Neural progenitor cell (in vitro differentiated cells): Measurements from ENCODE around the gene SERPINE2. TPM values are rescaled to one million over a fixed set of nuclear protein-coding genes. Genes with fewer than 3 reads are reported as not detected.

ENCODE experiments used
- DNase-seq: peaks from one replicate; pipeline ENCODE4 v3.0.0-alpha.2; 2016; ENCODE audit warnings: low spot score
- H2AFZ ChIP-seq: fragments of 200-600 bp; sonication (generic); replicated peaks from 2 replicates; pipeline ENCODE4 v1.6.1; 2016; ENCODE audit warnings: antibody characterized with exemption
- H3F3A ChIP-seq: fragments of 200-600 bp; sonication (generic); 2 replicates; pipeline ENCODE4 v1.6.1; 2016; ENCODE audit warnings: antibody characterized with exemption, low read depth
- H3K27ac ChIP-seq: fragments of 200-600 bp; sonication (generic); 2 replicates; pipeline ENCODE4 v1.5.1; 2016; ENCODE audit warnings: mild to moderate bottlenecking
- H3K27me3 ChIP-seq: fragments of 200-600 bp; sonication (generic); 2 replicates; pipeline ENCODE4 v1.6.1; 2016; ENCODE audit warnings: mild to moderate bottlenecking, moderate library complexity
- H3K36me3 ChIP-seq: fragments of 200-600 bp; sonication (generic); 2 replicates; pipeline ENCODE4 v1.5.1; 2016
- H3K4me1 ChIP-seq: fragments of 200-600 bp; sonication (generic); 2 replicates; pipeline ENCODE4 v1.6.1; 2016; ENCODE audit warnings: mixed run types
- H3K4me2 ChIP-seq: fragments of 200-600 bp; sonication (generic); 2 replicates; pipeline ENCODE4 v1.6.1; 2016
- H3K4me3 ChIP-seq: fragments of 200-600 bp; sonication (generic); 2 replicates; pipeline ENCODE4 v1.5.1; 2016
- H3K79me2 ChIP-seq: fragments of 200-600 bp; sonication (generic); 2 replicates; pipeline ENCODE4 v1.6.1; 2016; ENCODE audit warnings: low read depth
- H3K9ac ChIP-seq: fragments of 200-600 bp; sonication (generic); 2 replicates; pipeline ENCODE4 v1.6.1; 2016
- H3K9me3 ChIP-seq: fragments of 200-600 bp; sonication (generic); 2 replicates; pipeline ENCODE4 v1.5.1; 2016; ENCODE audit warnings: low read depth
- H4K20me1 ChIP-seq: fragments of 200-600 bp; sonication (generic); 2 replicates; pipeline ENCODE4 v1.6.1; 2016; ENCODE audit warnings: low read depth
- H3K27ac Mint-ChIP-seq: 3 replicates; pipeline ENCODE4 v1.8.0; 2021; ENCODE audit warnings: mixed read lengths
- H3K27me3 Mint-ChIP-seq: 2 replicates; pipeline ENCODE4 v1.8.0; 2022; ENCODE audit warnings: low read depth, mild to moderate bottlenecking, inconsistent platforms, moderate library complexity, mixed read lengths; ENCODE audit not compliant: insufficient read depth
- H3K36me3 Mint-ChIP-seq: 3 replicates; pipeline ENCODE4 v1.8.0; 2021; ENCODE audit warnings: mixed read lengths
- H3K4me1 Mint-ChIP-seq: 3 replicates; pipeline ENCODE4 v1.8.0; 2021; ENCODE audit warnings: mixed read lengths
- H3K4me3 Mint-ChIP-seq: 3 replicates; pipeline ENCODE4 v1.8.0; 2021; ENCODE audit warnings: mild to moderate bottlenecking, moderate library complexity, mixed read lengths
- H3K9me3 Mint-ChIP-seq: 3 replicates; pipeline ENCODE4 v1.8.0; 2020; ENCODE audit warnings: mixed read lengths
- CTCF ChIP-seq: fragments of 200-600 bp; sonication (generic); IDR thresholded peaks from 2 replicates; pipeline ENCODE4 v1.5.1; 2017; ENCODE audit warnings: antibody characterized with exemption, mild to moderate bottlenecking
- EZH2 ChIP-seq: fragments of 200-600 bp; sonication (generic); IDR thresholded peaks from 2 replicates; pipeline ENCODE4 v1.6.1; 2017; ENCODE audit warnings: antibody characterized with exemption, mild to moderate bottlenecking, moderate library complexity
- EZH2phosphoT487 ChIP-seq: fragments of 200-600 bp; sonication (generic); IDR thresholded peaks from 2 replicates; pipeline ENCODE4 v1.6.1; 2017; ENCODE audit warnings: antibody characterized with exemption
- total RNA-seq: library from RNA; depleted of rRNA; stranded (reverse); fragments of >200 nt; gene quantifications from 2 replicates; pipeline ENCODE4 v1.2.3, GENCODE V29; 2015; ENCODE audit warnings: low replicate concordance

SERPINE2 gene
- total RNA-seq, 1 donor from 2014 or later: 28.8 TPM

- H3K27ac Mint-ChIP-seq: no peak overlapping the region
- H3K4me2 ChIP-seq: no peak overlapping the region
- H3K79me2 ChIP-seq: peaks cover 99% of the 10 kb centered on the region
- no peak overlapping the region for H3K27ac ChIP-seq
- DNase-seq: no peak
- no peak overlapping the region for H3K4me3 ChIP-seq
- peaks cover 23% of the 10 kb centered on the region for H3K4me1 Mint-ChIP-seq
- H3K36me3 Mint-ChIP-seq: peaks cover 6% of the 10 kb centered on the region
- H3K36me3 ChIP-seq: no peaks in the 10 kb centered on the region
- H3K9me3 Mint-ChIP-seq: no peaks in the 10 kb centered on the region
- H3K27me3 ChIP-seq: no peaks in the 10 kb centered on the region
- no peak overlapping the region for H2AFZ ChIP-seq
- TF ChIP-seq CTCF: no peak
- no peak for TF ChIP-seq EZH2phosphoT487
- no peak for TF ChIP-seq EZH2
- no peaks in the 10 kb centered on the region for H3F3A ChIP-seq
- H3K4me1 ChIP-seq: peaks cover 40% of the 10 kb centered on the region
- no peaks in the 10 kb centered on the region for H3K9me3 ChIP-seq
- H3K9ac ChIP-seq: no peak overlapping the region
- H3K4me3 Mint-ChIP-seq: no peak overlapping the region
- no peaks in the 10 kb centered on the region for H3K27me3 Mint-ChIP-seq
- H4K20me1 ChIP-seq: peaks cover 84% of the 10 kb centered on the region
Measured at GRCh38 chr2:223935459-223936125, 103.5 kb downstream of the SERPINE2 start.

GRCh38 chr2:223934870-223935269, 104.2 kb downstream of the SERPINE2 start:
- Mint-ChIP-seq H3K27me3 (no peaks in the 10 kb centered on the region), H3K9me3 (peaks cover 1% of the 10 kb centered on the region), H3K4me1 (peaks cover 25% of the 10 kb centered on the region), H3K36me3 (peaks cover 6% of the 10 kb centered on the region), H3K4me3 (no peak overlapping the region), H3K27ac (no peak overlapping the region)
- H3K27ac ChIP-seq: no peak overlapping the region
- peaks cover 86% of the 10 kb centered on the region for H4K20me1 ChIP-seq
- TF ChIP-seq EZH2 (no peak), CTCF (no peak), EZH2phosphoT487 (no peak)
- H3K4me2 ChIP-seq: no peak overlapping the region
- no peak overlapping the region for H3K4me3 ChIP-seq
- no peak overlapping the region for H3K9ac ChIP-seq
- H3K4me1 ChIP-seq: peaks cover 40% of the 10 kb centered on the region
- no peaks in the 10 kb centered on the region for H3F3A ChIP-seq
- H2AFZ ChIP-seq: no peak overlapping the region
- H3K79me2 ChIP-seq: peaks cover 99% of the 10 kb centered on the region
- DNase-seq: no peak
- no peaks in the 10 kb centered on the region for H3K9me3 ChIP-seq
- H3K36me3 ChIP-seq: no peaks in the 10 kb centered on the region
- H3K27me3 ChIP-seq: no peaks in the 10 kb centered on the region

- H3K27ac Mint-ChIP-seq: no peak overlapping the region
Measured at GRCh38 chr2:223932816-223933800, 106.0 kb downstream of the SERPINE2 start.

More at GRCh38 chr2:223932816-223933800, 106.0 kb downstream of the SERPINE2 start:
- no peak overlapping the region for H2AFZ ChIP-seq
- TF ChIP-seq CTCF (no peak), EZH2 (no peak), EZH2phosphoT487 (no peak)
- H3K36me3 ChIP-seq: no peaks in the 10 kb centered on the region
- H3K9me3 ChIP-seq: no peaks in the 10 kb centered on the region
- H3K36me3 Mint-ChIP-seq: peaks cover 4% of the 10 kb centered on the region
- no peak overlapping the region for H3K9ac ChIP-seq
- H3K9me3 Mint-ChIP-seq: peaks cover 4% of the 10 kb centered on the region
- peaks cover 99% of the 10 kb centered on the region for H3K79me2 ChIP-seq
- peaks cover 25% of the 10 kb centered on the region for H3K4me1 Mint-ChIP-seq
- H3K4me2 ChIP-seq: no peak overlapping the region
- H3K4me1 ChIP-seq: peaks cover 36% of the 10 kb centered on the region
- no peak for DNase-seq
- no peaks in the 10 kb centered on the region for H3K27me3 ChIP-seq
- H3K4me3 Mint-ChIP-seq: no peak overlapping the region
- peak overlapping the region; percentile 48 for H3K27ac ChIP-seq
- no peaks in the 10 kb centered on the region for H3F3A ChIP-seq
- H4K20me1 ChIP-seq: peaks cover 71% of the 10 kb centered on the region
- H3K4me3 ChIP-seq: no peak overlapping the region
- no peaks in the 10 kb centered on the region for H3K27me3 Mint-ChIP-seq
